ENCODE data around the gene OPTN.
A peak's percentile ranks its signal among the peaks of the same experiment; 100 is the strongest.
"Not testable (repeated sequence)": the region's sequence is repeated elsewhere in the genome, so short reads cannot be mapped to it uniquely, and the experiment has no call there.

Gene OPTN

DNA sequence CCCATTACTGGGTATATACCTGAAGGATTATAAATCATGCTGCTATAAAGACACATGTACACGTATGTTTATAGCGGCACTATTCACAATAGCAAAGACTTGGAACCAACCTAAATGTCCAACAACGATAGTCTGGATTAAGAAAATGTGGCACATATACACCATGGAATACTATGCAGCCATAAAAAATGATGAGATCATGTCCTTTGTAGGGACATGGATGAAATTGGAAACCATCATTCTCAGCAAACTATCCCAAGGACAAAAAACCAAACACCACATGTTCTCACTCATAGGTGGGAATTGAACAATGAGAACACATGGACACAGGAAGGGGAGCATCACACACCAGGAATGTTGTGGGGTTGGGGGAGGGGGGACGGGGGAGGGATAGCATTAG lies 55.9 kb downstream of the OPTN start:
- not testable (repeated sequence) for H3K27ac Mint-ChIP-seq; H3K4me3 Mint-ChIP-seq; DNase-seq; H3K9me3 Mint-ChIP-seq; H3K36me3 Mint-ChIP-seq (ENCODE audit: insufficient read depth); H3K27me3 Mint-ChIP-seq; H3K4me1 Mint-ChIP-seq (ENCODE audit: low read depth in 2 of 2); ATAC-seq (replicated peaks)

DNA sequence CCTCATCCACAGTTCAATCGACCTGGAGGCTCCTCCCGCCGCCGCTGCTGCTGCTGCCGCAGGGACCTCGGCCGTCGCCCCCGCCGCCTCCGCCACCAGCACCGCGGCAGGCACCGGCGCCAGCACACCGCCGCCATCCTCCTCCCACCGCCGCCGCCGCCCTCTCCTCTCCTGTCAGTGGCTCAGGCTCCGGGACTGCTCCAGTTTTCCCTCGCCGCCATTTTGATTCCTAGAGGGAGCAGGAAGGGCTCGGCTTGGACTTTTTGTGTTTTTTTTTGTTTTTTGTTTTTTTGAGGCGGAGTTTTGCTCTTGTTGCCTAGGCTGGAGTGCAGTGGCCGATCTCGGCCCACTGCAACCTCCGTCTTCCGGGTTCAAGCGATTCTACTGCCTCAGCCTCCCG lies 58.4 kb downstream of the OPTN start:
- Mint-ChIP-seq H3K4me3 (peak overlapping the region; percentile 55 to 73), H3K27me3 (no peaks in the 10 kb centered on the region), H3K4me1 (ENCODE audit: low read depth in 2 of 2) (peaks cover 15 to 17% of the 10 kb centered on the region in 2 donors), H3K27ac (peak overlapping the region; percentile 56 to 78), H3K9me3 (no peaks in the 10 kb centered on the region), H3K36me3 (ENCODE audit: insufficient read depth) (peaks cover 6% of the 10 kb centered on the region)
- DNase-seq (no peak), ATAC-seq (replicated peaks) (no peak)

DNA sequence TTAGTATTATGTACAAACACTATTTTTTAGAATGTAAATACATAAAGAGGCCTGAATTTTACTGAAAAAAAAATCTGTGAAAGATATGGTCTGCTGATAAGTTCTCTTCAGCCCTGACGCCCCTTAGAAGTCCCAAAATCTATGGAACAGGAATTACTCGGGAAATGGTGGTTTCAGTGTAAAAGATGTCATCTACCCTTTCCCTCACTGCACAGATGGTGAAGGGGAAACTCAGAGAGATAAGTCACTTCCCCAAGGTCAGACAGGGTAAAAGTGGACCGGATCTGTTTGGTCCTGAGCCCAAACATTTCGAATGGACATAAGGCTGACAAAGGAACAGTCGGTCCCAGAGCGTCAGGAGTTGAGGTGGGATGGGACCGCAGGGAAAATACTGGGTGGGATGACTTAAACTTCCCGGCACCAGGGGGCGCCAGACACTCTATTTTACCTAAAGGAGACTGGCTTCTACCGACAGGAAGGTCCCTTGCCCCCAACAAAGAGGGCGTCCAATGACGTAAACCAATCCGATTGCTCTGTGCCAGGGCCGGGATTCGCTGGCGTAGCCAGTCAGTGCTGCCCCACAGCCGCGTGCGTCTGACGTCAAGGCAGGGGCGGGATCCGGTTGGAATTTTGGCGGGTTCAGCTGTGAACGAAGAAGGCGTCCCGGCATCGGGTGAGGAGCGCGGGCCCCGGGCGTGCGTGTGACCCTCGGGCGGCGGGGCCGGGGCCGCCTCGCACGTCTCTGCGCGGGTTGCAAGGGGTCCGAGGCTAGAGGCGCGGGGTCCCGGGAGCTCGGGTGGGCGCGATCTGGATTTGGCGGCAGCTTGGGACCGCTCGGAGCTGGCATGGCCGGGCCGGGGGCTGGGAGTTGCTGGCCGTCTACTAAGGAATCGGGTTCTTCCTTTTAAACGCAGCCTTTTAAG lies 61.2 kb downstream of the OPTN start, which contains the start of gene MCM10:
MCM10 (plus strand) TSS at position 625 of the 923 bp plus-strand sequence. CDS start 2,645 bp downstream, outside the sequence.
- H3K36me3 Mint-ChIP-seq (ENCODE audit: insufficient read depth), result peaks cover 6% of the 10 kb centered on the region
- H3K27ac Mint-ChIP-seq, result peak within 1 kb of the TSS; percentile 21 to 80
- H3K9me3 Mint-ChIP-seq, result no peaks in the 10 kb centered on the region
- peak within 1 kb of the TSS; percentile 77 to 85 for H3K4me3 Mint-ChIP-seq
- no peaks in the 10 kb centered on the region for H3K27me3 Mint-ChIP-seq
- DNase-seq, result peak; percentile 97 to 98 (median 97)
- peaks cover 15 to 17% of the 10 kb centered on the region in 2 donors for H3K4me1 Mint-ChIP-seq (ENCODE audit: low read depth in 2 of 2)
- ATAC-seq (replicated peaks), result peak; percentile 100

DNA sequence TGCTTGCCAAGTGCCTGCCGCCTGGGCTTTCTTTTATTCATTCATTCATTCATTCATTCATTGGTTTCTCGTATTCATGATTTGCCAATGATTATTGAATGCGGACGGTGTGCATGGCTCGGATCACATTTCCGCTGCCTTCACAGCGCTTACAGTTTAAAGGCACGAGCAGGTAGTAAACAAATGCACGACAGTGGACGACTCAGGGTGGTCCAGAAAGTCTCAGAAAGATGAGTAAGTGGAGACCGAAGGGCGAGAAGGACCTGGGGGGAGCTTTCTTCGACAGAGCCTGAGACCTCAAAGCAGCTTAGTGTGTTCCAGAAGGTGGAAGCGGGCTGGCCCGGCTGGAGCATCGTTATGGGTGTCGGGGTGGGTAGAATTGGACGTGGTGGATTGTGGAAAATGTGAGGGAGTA lies 61.9 kb downstream of the OPTN start:
- H3K4me3 Mint-ChIP-seq, result peak overlapping the region; percentile 77 to 85
- H3K27ac Mint-ChIP-seq, result no peak overlapping the region
- no peak for DNase-seq

DNA sequence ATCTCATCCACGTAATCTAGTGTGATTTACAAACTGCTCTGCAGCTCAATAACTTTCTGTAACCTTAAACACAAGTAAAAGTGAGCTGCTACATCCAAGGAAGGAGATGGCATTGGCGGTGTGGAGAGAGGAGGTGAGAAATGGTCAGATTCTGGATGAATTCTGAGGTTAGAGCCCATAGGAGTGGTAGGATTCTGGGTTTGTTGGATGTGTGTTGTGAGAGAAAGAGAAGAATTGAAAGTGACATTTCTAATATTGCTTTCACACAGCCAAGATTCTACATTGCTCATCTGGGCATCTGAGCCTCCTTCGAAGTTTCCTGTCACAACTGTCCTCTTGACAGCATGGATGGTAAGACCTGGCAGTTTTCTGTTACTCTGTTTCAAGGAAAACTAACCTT lies 63.9 kb downstream of the OPTN start:
- no peak overlapping the region for H3K27ac Mint-ChIP-seq

More for the DNA sequence above, 61.9 kb downstream of the OPTN start:
- ATAC-seq (replicated peaks), result no peak
- H3K36me3 Mint-ChIP-seq (ENCODE audit: insufficient read depth), result peaks cover 6% of the 10 kb centered on the region
- no peaks in the 10 kb centered on the region for H3K27me3 Mint-ChIP-seq
- peaks cover 15 to 17% of the 10 kb centered on the region in 2 donors for H3K4me1 Mint-ChIP-seq (ENCODE audit: low read depth in 2 of 2)
- no peaks in the 10 kb centered on the region for H3K9me3 Mint-ChIP-seq

DNA sequence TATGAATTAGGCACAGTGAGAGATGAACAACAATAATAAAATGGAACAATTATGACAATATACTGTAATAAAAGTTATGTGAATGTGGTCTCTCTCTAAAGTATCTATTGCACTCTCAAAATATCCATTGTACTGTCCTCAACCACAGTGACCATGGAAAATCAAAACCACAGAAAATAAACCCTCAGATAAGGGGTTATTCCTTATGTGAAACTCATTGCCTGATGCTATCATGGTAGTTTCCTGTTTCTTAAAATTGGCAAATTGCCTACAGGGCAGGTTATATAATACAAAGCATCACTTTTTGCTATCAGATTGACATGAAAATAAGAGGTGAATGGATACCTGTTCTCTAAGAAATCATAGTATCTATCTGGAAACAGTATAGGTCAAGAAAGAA lies 65.2 kb downstream of the OPTN start:
- Mint-ChIP-seq H3K4me3 (no peak overlapping the region), H3K27ac (no peak overlapping the region), H3K9me3 (no peaks in the 10 kb centered on the region), H3K4me1 (ENCODE audit: low read depth in 2 of 2) (peaks cover 15 to 17% of the 10 kb centered on the region in 2 donors), H3K27me3 (no peaks in the 10 kb centered on the region), H3K36me3 (ENCODE audit: insufficient read depth) (peaks cover 6% of the 10 kb centered on the region)
- ATAC-seq (replicated peaks) (no peak), DNase-seq (no peak)

More for the DNA sequence above, 63.9 kb downstream of the OPTN start:
- H3K4me3 Mint-ChIP-seq, result no peak overlapping the region
- H3K27me3 Mint-ChIP-seq, result no peaks in the 10 kb centered on the region
- H3K4me1 Mint-ChIP-seq (ENCODE audit: low read depth in 2 of 2), result peaks cover 15 to 17% of the 10 kb centered on the region in 2 donors
- ATAC-seq (replicated peaks) (no peak), DNase-seq (no peak)
- no peaks in the 10 kb centered on the region for H3K9me3 Mint-ChIP-seq
- H3K36me3 Mint-ChIP-seq (ENCODE audit: insufficient read depth), result peaks cover 6% of the 10 kb centered on the region

DNA sequence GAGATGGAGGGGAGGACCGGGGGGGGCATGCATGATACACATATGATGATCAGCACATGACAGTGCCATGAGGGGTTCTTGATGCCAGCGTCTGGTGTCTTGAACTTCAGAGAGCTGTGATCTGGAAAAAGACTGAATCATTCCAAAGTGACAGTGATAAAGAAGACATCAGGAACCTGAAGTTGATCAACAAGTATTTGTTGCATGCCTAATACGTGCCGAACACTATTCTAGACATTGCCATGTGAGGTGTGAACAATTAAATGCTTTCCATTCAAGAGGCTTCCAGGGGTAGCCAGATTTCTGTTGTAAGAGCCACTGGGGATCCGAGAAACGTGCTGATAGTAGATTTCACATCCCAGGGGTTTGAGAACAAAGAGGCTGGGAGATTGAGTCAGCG lies 67.6 kb downstream of the OPTN start:
- Mint-ChIP-seq H3K4me3 (no peak overlapping the region), H3K27ac (no peak overlapping the region), H3K36me3 (ENCODE audit: insufficient read depth) (no peaks in the 10 kb centered on the region), H3K4me1 (ENCODE audit: low read depth in 2 of 2) (no peaks in the 10 kb centered on the region), H3K9me3 (no peaks in the 10 kb centered on the region), H3K27me3 (no peaks in the 10 kb centered on the region)
- DNase-seq, result no peak
- ATAC-seq (replicated peaks), result no peak

DNA sequence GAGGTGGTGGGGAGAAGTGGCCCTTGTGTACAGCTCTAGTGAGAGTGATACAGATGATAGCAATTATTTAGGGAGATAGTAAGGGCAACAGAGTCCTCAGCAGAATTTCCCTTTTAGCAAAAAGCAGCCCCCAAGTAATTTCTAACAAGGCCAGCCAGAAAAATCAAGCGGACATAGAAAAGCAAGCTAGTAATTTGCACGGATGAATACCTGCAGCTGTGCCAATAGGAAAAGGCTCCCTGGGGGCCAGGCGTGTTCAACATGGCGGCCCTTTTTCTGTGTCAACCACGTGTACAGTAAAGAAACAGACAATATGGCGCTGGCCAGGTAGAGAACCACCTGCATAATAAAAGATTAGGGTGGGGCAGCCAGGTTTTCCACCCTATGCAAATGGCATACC lies 68.8 kb downstream of the OPTN start:
- ATAC-seq (replicated peaks) (no peak), DNase-seq (no peak)
- Mint-ChIP-seq H3K27me3 (no peaks in the 10 kb centered on the region), H3K36me3 (ENCODE audit: insufficient read depth) (no peaks in the 10 kb centered on the region), H3K27ac (no peak overlapping the region), H3K4me3 (no peak overlapping the region), H3K4me1 (ENCODE audit: low read depth in 2 of 2) (no peaks in the 10 kb centered on the region), H3K9me3 (no peaks in the 10 kb centered on the region)

DNA sequence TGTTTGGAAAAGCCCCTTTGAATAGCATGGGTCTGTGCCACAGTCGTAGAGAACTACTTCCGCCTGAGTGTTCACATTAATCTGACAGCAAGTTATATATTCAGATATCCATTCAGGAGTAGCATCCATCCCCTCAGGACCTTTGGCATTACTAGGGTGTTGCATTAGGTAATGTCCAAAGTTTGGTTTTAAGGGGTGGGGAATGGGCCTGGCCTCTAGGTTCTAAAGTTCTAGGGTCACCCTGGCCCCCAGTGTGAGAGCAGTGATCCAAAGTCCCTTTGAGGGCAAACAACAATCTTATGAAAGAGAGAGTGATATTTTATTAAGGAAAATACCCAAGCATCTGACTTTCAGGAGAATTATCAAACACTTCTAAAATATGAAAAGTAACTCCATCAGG lies 73.7 kb downstream of the OPTN start:
- Mint-ChIP-seq H3K36me3 (ENCODE audit: insufficient read depth) (no peaks in the 10 kb centered on the region), H3K27me3 (no peaks in the 10 kb centered on the region), H3K9me3 (no peaks in the 10 kb centered on the region), H3K4me3 (no peak overlapping the region), H3K27ac (no peak overlapping the region), H3K4me1 (ENCODE audit: low read depth in 2 of 2) (no peaks in the 10 kb centered on the region)
- no peak for DNase-seq
- no peak for ATAC-seq (replicated peaks)

DNA sequence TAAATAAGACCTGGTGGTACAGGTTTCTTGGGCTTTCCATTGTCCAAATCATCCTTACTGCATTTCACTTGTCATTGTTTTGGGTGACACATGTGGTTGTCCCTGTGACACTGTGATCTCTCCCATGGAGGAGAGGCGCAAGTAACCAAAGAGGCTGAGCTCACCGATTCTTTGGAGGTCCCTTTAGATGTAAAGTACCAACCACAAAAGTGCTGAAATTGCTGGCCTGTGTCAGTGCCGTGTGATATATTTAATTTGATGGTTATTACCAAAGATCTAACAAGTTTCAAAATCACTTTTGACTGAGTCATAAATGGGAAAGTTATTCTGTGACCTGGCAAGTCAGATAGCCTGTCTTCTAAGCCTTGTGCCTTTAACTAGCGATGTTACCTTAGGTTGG lies 80.8 kb downstream of the OPTN start:
- H3K4me3 Mint-ChIP-seq, result no peak overlapping the region
- no peak for DNase-seq
- no peaks in the 10 kb centered on the region for H3K9me3 Mint-ChIP-seq
- H3K27ac Mint-ChIP-seq, result no peak overlapping the region
- H3K4me1 Mint-ChIP-seq (ENCODE audit: low read depth in 2 of 2), result no peaks in the 10 kb centered on the region
- no peak for ATAC-seq (replicated peaks)
- no peaks in the 10 kb centered on the region for H3K27me3 Mint-ChIP-seq
- no peaks in the 10 kb centered on the region for H3K36me3 Mint-ChIP-seq (ENCODE audit: insufficient read depth)

DNA sequence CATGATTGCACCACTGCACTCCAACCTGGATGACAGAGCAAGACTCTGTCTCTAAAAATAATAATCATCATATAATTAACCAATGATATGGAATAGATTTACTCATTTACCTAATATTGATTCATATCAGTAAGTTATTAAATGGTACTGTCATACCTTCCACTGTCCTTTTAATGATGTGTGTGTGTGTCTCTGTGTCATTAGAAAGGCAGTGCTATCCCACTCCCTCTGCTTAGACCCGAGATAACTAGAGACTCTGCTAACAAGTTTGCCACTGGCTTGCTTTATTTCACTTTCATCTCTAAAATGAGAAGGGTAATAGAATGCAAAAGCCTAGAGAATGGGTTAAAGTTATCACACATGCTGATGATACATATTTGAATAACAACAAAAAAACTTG lies 82.5 kb downstream of the OPTN start:
- H3K4me3 Mint-ChIP-seq, result no peak overlapping the region
- ATAC-seq (replicated peaks) (no peak), DNase-seq (no peak)
- H3K27me3 Mint-ChIP-seq, result no peaks in the 10 kb centered on the region
- H3K4me1 Mint-ChIP-seq (ENCODE audit: low read depth in 2 of 2), result no peaks in the 10 kb centered on the region
- H3K36me3 Mint-ChIP-seq (ENCODE audit: insufficient read depth), result no peaks in the 10 kb centered on the region
- H3K27ac Mint-ChIP-seq, result no peak overlapping the region
- H3K9me3 Mint-ChIP-seq, result no peaks in the 10 kb centered on the region

DNA sequence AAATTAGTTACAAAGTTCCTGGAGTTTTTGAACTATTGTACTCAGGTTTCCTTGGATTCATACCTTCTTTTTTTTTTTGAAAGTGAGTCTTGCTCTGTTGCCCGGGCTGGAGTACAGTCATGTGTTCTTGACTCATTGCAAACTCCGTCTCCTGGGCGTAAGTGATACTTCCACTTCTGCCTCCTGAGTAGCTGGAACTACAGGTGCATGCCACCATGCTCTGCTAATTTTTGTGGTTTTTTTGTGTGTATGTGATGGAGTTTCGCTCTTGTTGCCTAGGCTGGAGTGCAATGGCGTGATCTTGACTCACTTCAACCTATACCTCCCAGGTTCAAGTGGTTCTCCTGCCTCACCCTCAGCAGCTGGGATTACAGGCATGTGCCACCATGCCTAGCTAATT lies 83.7 kb downstream of the OPTN start:
- DNase-seq, result no peak
- H3K4me3 Mint-ChIP-seq, result no peak overlapping the region
- H3K36me3 Mint-ChIP-seq (ENCODE audit: insufficient read depth), result no peaks in the 10 kb centered on the region
- ATAC-seq (replicated peaks), result no peak
- H3K27me3 Mint-ChIP-seq, result no peaks in the 10 kb centered on the region
- no peaks in the 10 kb centered on the region for H3K4me1 Mint-ChIP-seq (ENCODE audit: low read depth in 2 of 2)
- H3K27ac Mint-ChIP-seq, result no peak overlapping the region
- no peaks in the 10 kb centered on the region for H3K9me3 Mint-ChIP-seq

DNA sequence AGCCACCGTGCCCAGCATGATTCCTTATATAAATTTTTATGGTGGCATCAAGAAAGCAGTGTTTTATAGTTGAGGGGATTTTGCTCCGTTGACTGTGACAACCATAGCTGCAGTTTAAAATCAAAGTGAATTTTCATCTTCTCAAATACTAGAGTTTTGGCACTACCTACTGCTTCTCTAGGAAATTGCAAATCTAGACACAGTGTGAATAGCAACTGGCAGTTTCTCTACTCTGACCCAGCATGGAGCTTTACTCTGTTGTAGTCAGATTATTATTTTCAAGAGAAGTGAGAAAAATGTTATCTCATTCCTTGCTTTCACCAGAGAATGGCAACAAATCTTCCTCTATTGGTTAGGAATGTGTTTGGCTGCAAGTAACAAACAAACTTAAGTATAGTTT lies 84.3 kb downstream of the OPTN start:
- Mint-ChIP-seq H3K36me3 (ENCODE audit: insufficient read depth) (no peaks in the 10 kb centered on the region), H3K4me1 (ENCODE audit: low read depth in 2 of 2) (no peaks in the 10 kb centered on the region), H3K27ac (no peak overlapping the region), H3K4me3 (no peak overlapping the region), H3K27me3 (no peaks in the 10 kb centered on the region), H3K9me3 (no peaks in the 10 kb centered on the region)
- ATAC-seq (replicated peaks) (no peak), DNase-seq (no peak)

DNA sequence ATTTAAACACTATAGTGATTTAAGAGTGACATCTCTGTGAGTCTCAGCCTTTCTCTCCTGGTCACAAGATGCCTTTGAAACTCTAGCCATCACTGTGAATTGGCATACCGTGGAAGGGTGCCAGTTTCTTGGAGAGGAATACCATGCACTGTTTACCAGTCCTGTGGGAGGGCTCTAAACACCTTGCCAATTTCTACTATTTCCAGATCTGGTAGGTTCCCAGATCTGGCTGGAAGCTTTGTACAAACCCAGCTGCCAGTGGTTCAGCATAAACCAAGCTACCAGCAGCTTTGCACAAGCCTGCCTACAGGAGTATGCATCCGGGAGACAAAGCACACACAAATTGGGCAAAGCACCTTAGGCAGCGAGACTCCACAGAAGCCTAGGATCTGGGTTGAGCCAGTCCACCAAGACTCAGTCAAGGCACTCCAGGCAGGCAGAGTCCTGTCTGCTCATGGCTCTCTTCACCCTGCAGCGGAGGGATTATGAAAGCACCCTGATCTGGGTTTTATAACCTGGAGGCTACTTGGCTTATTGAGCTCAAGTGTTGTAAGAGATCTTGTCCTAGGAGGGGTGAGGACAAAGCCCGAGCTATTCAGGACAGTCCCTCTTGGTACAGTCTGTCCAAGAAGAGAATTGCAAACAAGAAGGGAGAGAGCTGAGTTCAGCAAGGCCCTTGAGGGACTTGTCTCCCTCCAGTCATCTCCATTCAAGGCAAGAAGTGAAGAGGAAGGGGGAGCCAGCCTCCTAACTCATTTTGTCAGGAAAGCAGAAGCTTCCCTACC lies 85.0 kb downstream of the OPTN start:
- Mint-ChIP-seq H3K27me3 (no peaks in the 10 kb centered on the region), H3K4me3 (no peak overlapping the region), H3K9me3 (no peaks in the 10 kb centered on the region), H3K27ac (no peak overlapping the region), H3K4me1 (ENCODE audit: low read depth in 2 of 2) (no peaks in the 10 kb centered on the region), H3K36me3 (ENCODE audit: insufficient read depth) (no peaks in the 10 kb centered on the region)
- no peak for ATAC-seq (replicated peaks)
- no peak for DNase-seq
